Dendritic cell treated with granulocyte-macrophage colony-stimulating factor and Interleukin-4, amounts not matched to agents 40 ng/mL and 50 ng/mL, for 4 days (primary cell): Measurements from ENCODE around the gene KCNIP4.

Source experiments
- H3K27ac Mint-ChIP-seq: one replicate; pipeline ENCODE4 v1.8.0; 2022; ENCODE audit warnings: mild to moderate bottlenecking, mixed read lengths
- H3K27me3 Mint-ChIP-seq: one replicate; pipeline ENCODE4 v1.8.0; 2022; ENCODE audit warnings: mild to moderate bottlenecking, mixed read lengths
- H3K36me3 Mint-ChIP-seq: one replicate; pipeline ENCODE4 v1.8.0; 2022; ENCODE audit warnings: low read depth, mixed read lengths
- H3K4me1 Mint-ChIP-seq: one replicate; pipeline ENCODE4 v1.8.0; 2022; ENCODE audit warnings: low read depth, mixed read lengths
- H3K4me3 Mint-ChIP-seq: one replicate; pipeline ENCODE4 v1.8.0; 2022; ENCODE audit warnings: mild to moderate bottlenecking, moderate library complexity, mixed read lengths
- H3K9me3 Mint-ChIP-seq: one replicate; pipeline ENCODE4 v1.8.0; 2022; ENCODE audit warnings: mixed read lengths
- intact Hi-C: fragments of 100-400 bp; cut with micrococcal nuclease; formaldehyde crosslinking; loops from one replicate; pipeline ENCODE4 v1.15.0; 2022

The KCNIP4 gene

DNA sequence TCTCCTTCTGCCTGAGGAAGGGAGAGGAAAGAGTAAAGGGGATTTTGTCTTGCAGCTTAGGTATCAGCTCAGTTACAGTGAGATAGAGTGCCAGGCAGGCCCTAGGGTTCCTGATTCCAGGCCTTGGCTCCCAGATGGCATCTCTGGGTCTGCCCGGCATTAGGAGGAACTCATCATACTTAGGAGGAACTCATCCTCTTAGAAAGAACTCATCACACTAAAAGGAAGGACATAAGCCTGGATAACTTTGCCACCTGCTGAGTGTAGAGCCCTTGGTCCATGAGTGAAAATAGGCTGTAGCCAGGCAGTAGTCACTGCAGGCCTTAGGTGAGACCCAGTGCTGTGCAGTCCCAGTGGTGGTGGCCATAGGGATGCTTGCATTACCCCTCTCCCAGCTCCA lies 881.2 kb downstream of the KCNIP4 start:
- intact Hi-C loops = no loop called here
- Mint-ChIP-seq H3K4me3 (no peak overlapping the region), H3K27me3 (no peaks in the 10 kb centered on the region), H3K27ac (no peak overlapping the region), H3K36me3 (no peaks in the 10 kb centered on the region), H3K9me3 (peaks cover 11% of the 10 kb centered on the region), H3K4me1 (no peaks in the 10 kb centered on the region)

- H3K27me3 Mint-ChIP-seq = no peaks in the 10 kb centered on the region
- no peak overlapping the region for H3K27ac Mint-ChIP-seq
- no peaks in the 10 kb centered on the region for H3K36me3 Mint-ChIP-seq
- peaks cover 11% of the 10 kb centered on the region for H3K9me3 Mint-ChIP-seq
- intact Hi-C loops = no loop called here
- no peaks in the 10 kb centered on the region for H3K4me1 Mint-ChIP-seq
- H3K4me3 Mint-ChIP-seq = no peak overlapping the region
These were observed 886.7 kb downstream of the KCNIP4 start for GRCh38 chr4:21061902-21062301.

GRCh38 chr4:21046141-21046540 lies 902.4 kb downstream of the KCNIP4 start:
- H3K4me1 Mint-ChIP-seq = no peaks in the 10 kb centered on the region
- no peaks in the 10 kb centered on the region for H3K27me3 Mint-ChIP-seq
- no peaks in the 10 kb centered on the region for H3K36me3 Mint-ChIP-seq
- no peak overlapping the region for H3K27ac Mint-ChIP-seq
- H3K4me3 Mint-ChIP-seq = no peak overlapping the region
- H3K9me3 Mint-ChIP-seq = no peaks in the 10 kb centered on the region
- intact Hi-C loops = no loop called here

DNA sequence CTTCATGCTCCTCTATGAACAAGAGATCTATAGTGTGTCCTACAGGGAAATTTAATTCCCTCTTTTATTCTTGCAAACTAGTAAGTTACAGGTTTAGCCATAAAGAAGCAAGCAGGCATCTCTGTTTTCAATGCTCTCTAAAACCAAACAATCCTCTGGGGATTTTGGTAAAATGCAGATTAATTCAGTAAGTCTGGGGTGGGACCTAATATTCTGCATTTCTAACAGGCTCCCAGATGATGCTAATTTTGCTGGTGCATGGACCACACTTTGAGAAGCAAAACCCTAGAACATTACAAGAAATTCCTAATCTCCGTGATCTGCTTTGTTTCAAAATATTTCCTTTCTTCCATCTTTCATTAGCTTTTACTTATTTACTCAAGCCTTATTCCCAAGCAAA lies 903.5 kb downstream of the KCNIP4 start:
- Mint-ChIP-seq H3K4me3 (no peak overlapping the region), H3K27me3 (no peaks in the 10 kb centered on the region), H3K9me3 (no peaks in the 10 kb centered on the region), H3K4me1 (no peaks in the 10 kb centered on the region), H3K36me3 (no peaks in the 10 kb centered on the region), H3K27ac (no peak overlapping the region)
- intact Hi-C loops = no loop called here

DNA sequence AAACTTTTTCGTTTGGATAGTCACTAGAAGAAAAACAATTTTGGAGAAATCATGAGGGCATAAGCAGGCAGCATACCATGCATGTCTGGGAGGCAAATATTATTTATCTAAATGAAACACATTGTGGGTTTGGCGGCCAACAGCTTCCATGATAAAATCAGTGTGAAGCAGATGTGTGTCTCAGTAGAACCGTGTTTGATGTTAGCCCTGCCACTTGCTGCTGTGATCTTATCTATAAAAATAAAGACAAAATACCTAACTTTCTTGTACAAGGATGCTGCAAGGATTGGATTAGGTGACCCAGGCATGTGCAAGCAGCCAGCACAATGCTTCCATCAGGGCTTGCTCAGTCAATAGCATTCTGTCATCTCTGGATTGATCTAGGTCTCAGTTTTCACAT lies 906.9 kb downstream of the KCNIP4 start:
- Mint-ChIP-seq H3K27ac (no peak overlapping the region), H3K27me3 (no peaks in the 10 kb centered on the region), H3K4me3 (no peak overlapping the region), H3K4me1 (no peaks in the 10 kb centered on the region), H3K36me3 (no peaks in the 10 kb centered on the region), H3K9me3 (no peaks in the 10 kb centered on the region)
- intact Hi-C loops = no loop called here

DNA sequence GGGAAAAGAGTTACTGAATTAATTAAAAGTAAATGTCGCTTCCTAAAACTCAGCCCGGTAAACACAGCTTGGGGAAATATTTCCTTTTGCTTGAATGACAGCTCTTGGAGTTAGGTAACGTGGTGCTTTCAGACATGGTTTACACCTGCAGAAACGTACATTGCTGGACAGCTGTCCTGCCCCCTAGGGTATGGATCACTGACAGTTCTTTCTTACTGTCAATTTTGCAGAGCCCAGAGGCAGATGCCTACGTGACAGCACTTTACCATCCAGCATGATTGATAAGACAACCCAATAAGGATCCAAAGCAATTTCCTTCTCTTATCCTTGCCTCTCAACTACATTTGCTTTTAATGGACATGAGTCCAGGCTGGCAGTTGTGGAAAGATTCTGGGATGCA lies 913.8 kb downstream of the KCNIP4 start:
- H3K4me3 Mint-ChIP-seq = no peak overlapping the region
- intact Hi-C loops = no loop called here
- H3K9me3 Mint-ChIP-seq = peaks cover 9% of the 10 kb centered on the region
- no peak overlapping the region for H3K27ac Mint-ChIP-seq
- no peaks in the 10 kb centered on the region for H3K36me3 Mint-ChIP-seq
- H3K4me1 Mint-ChIP-seq = no peaks in the 10 kb centered on the region
- no peaks in the 10 kb centered on the region for H3K27me3 Mint-ChIP-seq

- intact Hi-C loops = no loop called here
These were observed 916.4 kb downstream of the KCNIP4 start for GRCh38 chr4:21032089-21032645.

GRCh38 chr4:21018817-21019216 lies 929.8 kb downstream of the KCNIP4 start:
- Mint-ChIP-seq H3K36me3 (no peaks in the 10 kb centered on the region), H3K27ac (no peak overlapping the region), H3K27me3 (no peaks in the 10 kb centered on the region), H3K4me3 (no peak overlapping the region), H3K9me3 (peaks cover 27% of the 10 kb centered on the region), H3K4me1 (no peaks in the 10 kb centered on the region)
- intact Hi-C loops = no loop called here

More at GRCh38 chr4:21032089-21032645, 916.4 kb downstream of the KCNIP4 start:
- Mint-ChIP-seq H3K4me3 (no peak overlapping the region), H3K4me1 (no peaks in the 10 kb centered on the region), H3K27ac (no peak overlapping the region), H3K9me3 (peaks cover 20% of the 10 kb centered on the region), H3K36me3 (no peaks in the 10 kb centered on the region), H3K27me3 (no peaks in the 10 kb centered on the region)

DNA sequence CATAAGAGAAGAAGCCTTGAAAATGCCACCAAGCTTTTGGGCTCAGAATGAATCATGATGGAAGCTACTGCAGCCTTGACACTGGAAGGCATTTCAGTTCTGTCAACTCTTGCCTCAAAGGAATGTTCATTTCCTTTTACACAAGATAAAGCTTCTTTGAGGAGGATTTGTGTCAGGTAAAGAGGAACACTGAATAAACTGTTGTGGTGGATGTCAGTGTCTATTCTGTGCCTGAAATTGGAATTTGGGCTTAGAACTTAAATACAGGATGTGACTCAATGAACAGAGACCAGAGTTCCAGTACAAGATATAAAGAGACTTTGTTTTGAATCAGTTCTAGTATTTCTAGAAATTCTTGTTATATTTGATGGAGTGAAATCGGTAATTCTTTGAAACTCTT lies 935.1 kb downstream of the KCNIP4 start:
- intact Hi-C loops = no loop called here
- H3K4me3 Mint-ChIP-seq = no peak overlapping the region
- H3K36me3 Mint-ChIP-seq = no peaks in the 10 kb centered on the region
- no peaks in the 10 kb centered on the region for H3K4me1 Mint-ChIP-seq
- H3K27me3 Mint-ChIP-seq = no peaks in the 10 kb centered on the region
- H3K27ac Mint-ChIP-seq = no peak overlapping the region
- H3K9me3 Mint-ChIP-seq = peaks cover 18% of the 10 kb centered on the region

GRCh38 chr4:21012851-21013331 lies 935.7 kb downstream of the KCNIP4 start:
- Mint-ChIP-seq H3K27ac (no peak overlapping the region), H3K4me1 (no peaks in the 10 kb centered on the region), H3K4me3 (no peak overlapping the region), H3K27me3 (no peaks in the 10 kb centered on the region), H3K9me3 (peaks cover 11% of the 10 kb centered on the region), H3K36me3 (no peaks in the 10 kb centered on the region)
- intact Hi-C loops = no loop called here

DNA sequence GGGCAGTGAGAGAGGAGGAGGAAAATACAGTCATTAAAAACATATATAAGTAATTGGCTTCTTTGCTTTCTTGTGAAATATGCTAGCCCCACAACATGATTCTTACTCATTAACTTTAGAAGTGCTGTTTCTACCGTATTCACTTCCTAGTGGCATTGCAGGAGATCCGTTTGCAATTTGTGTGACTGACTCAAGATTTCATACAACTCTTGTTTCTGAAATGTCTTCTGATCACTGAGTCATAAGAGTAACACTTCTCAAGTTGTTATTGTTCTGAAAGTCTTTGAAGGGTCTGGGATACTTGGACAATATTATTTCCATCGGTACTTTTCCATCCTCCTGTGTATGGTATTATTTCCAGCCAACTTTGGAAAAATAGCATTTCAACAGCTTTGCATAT lies 937.5 kb downstream of the KCNIP4 start:
- no peaks in the 10 kb centered on the region for H3K27me3 Mint-ChIP-seq
- H3K4me3 Mint-ChIP-seq = no peak overlapping the region
- H3K36me3 Mint-ChIP-seq = no peaks in the 10 kb centered on the region
- H3K9me3 Mint-ChIP-seq = peaks cover 8% of the 10 kb centered on the region
- intact Hi-C loops = no loop called here
- H3K27ac Mint-ChIP-seq = no peak overlapping the region
- no peaks in the 10 kb centered on the region for H3K4me1 Mint-ChIP-seq

DNA sequence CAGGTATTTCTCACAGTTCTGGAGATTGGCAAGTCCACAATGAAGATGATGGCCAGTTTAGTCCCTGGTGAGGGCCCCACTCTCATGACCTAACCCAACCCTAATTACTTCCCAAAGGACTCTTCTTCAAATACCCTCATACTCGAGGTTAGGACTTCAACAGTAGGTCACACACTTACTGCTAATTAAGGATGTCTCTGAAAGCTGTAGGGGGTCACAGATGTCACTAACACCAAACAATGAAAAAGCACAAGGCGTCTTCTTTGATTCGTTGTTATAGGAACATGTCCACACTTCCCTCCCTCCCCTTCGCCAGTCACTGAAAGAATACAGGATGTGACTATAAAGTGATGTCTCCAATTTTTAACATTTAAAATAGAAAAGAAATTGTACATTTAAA lies 938.6 kb downstream of the KCNIP4 start:
- intact Hi-C loops = no loop called here
- Mint-ChIP-seq H3K27ac (no peak overlapping the region), H3K36me3 (no peaks in the 10 kb centered on the region), H3K27me3 (no peaks in the 10 kb centered on the region), H3K4me3 (no peak overlapping the region), H3K4me1 (no peaks in the 10 kb centered on the region), H3K9me3 (peaks cover 13% of the 10 kb centered on the region)

DNA sequence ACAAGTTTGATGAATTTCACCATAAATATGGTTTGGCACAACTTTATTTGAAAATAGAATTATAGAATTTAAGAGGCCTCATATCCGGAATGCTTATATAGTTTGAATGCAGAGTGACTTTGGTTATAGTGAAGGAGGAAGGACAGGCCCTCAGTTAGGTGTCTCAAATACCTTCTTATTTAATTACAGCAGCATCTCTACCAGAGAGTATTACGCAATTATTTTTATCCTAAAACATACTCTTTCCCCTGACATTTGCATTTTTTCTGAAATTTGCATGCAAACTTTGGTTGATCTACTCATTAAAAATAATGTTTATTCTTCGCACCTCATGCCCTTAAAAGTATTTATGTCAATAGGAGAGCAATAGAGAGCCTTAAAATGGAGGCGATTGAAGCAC lies 942.9 kb downstream of the KCNIP4 start:
- Mint-ChIP-seq H3K27me3 (no peaks in the 10 kb centered on the region), H3K36me3 (no peaks in the 10 kb centered on the region), H3K4me3 (no peak overlapping the region), H3K4me1 (no peaks in the 10 kb centered on the region), H3K9me3 (peaks cover 13% of the 10 kb centered on the region), H3K27ac (no peak overlapping the region)
- intact Hi-C loops = no loop called here

DNA sequence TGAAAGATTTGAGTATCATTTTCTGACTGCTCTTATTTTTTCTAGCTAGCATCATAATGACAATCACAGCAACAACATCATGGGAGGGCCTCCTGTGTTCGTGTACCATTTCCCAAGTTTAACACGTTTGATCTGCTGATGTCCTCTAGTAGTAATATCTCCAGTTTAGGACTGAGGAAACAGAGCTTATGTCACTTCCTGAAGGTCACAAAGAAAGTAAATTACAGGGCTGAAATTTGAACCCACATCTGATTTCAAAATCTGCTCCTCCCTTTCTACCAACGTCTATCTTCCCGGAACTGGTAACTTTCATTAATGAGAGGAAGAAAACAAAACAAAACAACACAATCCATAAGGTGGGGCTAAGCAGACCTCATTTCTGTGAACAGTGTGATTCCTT lies 945.6 kb downstream of the KCNIP4 start:
- Mint-ChIP-seq H3K36me3 (no peaks in the 10 kb centered on the region), H3K27ac (no peak overlapping the region), H3K9me3 (peaks cover 13% of the 10 kb centered on the region), H3K27me3 (no peaks in the 10 kb centered on the region), H3K4me3 (no peak overlapping the region), H3K4me1 (no peaks in the 10 kb centered on the region)
- intact Hi-C loops = no loop called here

DNA sequence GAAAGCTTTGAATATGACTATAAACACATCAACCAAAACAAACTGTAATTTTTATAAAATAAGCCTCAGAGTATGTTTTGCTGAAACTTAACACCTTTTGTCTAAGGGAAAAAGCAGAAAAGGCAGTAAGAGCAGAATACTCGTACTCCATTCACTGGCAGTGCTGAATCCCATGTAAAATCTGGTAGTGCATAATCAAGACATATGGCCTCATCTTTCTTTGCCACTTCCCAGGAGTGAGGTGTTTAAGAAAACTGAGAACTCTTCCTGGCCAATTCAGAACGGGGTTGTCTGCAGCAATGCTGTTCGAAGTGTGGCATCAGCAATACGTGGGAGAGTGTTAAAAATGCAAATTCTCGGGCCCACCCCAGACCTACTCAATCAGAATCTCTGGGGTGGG lies 946.3 kb downstream of the KCNIP4 start:
- Mint-ChIP-seq H3K4me1 (no peaks in the 10 kb centered on the region), H3K9me3 (peaks cover 13% of the 10 kb centered on the region), H3K27me3 (no peaks in the 10 kb centered on the region), H3K27ac (no peak overlapping the region), H3K36me3 (no peaks in the 10 kb centered on the region), H3K4me3 (no peak overlapping the region)
- intact Hi-C loops = no loop called here
